Endothelial cell of umbilical vein (primary cell): ENCODE results near the gene NEDD4L. TPM values are rescaled to one million over a fixed set of nuclear protein-coding genes. Genes with fewer than 3 reads are reported as not detected.

ENCODE experiments used
- BruUV-seq: library from RNA; stranded (reverse); fragments of 400-500 nt; replicated peaks from 2 replicates; lab custom pipeline; 2021; lab: Mats Ljungman, UMichigan
- CTCF ChIA-PET: fragments of 300-600, 350-600 bp; sonication (Branson Sonifier 250); formaldehyde crosslinking; loops from one replicate; lab custom pipeline; 2021; ENCODE audit warnings: antibody characterized with exemption, inconsistent platforms; lab: Charles Lee
- POLR2A ChIA-PET: fragments of 300-600, 350-600 bp; sonication (Branson Sonifier 250); formaldehyde crosslinking; loops from one replicate; lab custom pipeline; 2021; ENCODE audit warnings: antibody characterized with exemption, inconsistent platforms; lab: Charles Lee
- DNase-seq: peaks from one replicate; pipeline ENCODE4 v3.0.0-alpha.2; 2011; ENCODE audit warnings: low read depth, low spot score
- FAIRE-seq: peaks from 2 replicates; lab custom pipeline; 2011; peaks lifted over from hg19 to GRCh38; lab: Jason Lieb, UNC
- H2AFZ ChIP-seq: 2 replicates; pipeline ENCODE4 v1.6.0; 2012; ENCODE audit warnings: low read depth, low read length, control low read depth, inconsistent platforms
- H3K27ac ChIP-seq: 2 replicates; pipeline ENCODE4 v1.5.1; 2011; ENCODE audit warnings: low read depth, mild to moderate bottlenecking, control low read depth, low read length, moderate library complexity; ENCODE audit not compliant: insufficient read depth
- H3K27me3 ChIP-seq, 2 experiments: 2 replicates each; pipeline versions ENCODE4 v1.6.0 to v1.6.1; 2011; ENCODE audit warnings: low read length in 2 of 2, mixed read lengths in 1 of 2; ENCODE audit not compliant: control insufficient read depth in 2 of 2, insufficient read depth in 2 of 2
- H3K36me3 ChIP-seq, 2 experiments: 2 replicates in 1 of 2; 3 replicates in 1 of 2; pipeline ENCODE4 v1.5.1; 2011; ENCODE audit warnings: low read length in 2 of 2, mild to moderate bottlenecking in 1 of 2, moderate library complexity in 1 of 2; ENCODE audit not compliant: control insufficient read depth in 2 of 2, insufficient read depth in 2 of 2; ENCODE audit errors: extremely low read depth in 1 of 2
- H3K4me1 ChIP-seq: 3 replicates; pipeline ENCODE4 v1.5.1; 2011; ENCODE audit warnings: mild to moderate bottlenecking, low read length; ENCODE audit not compliant: control insufficient read depth, insufficient read depth; ENCODE audit errors: extremely low read depth
- H3K4me2 ChIP-seq: 2 replicates; pipeline ENCODE4 v1.6.1; 2011; ENCODE audit warnings: low read length, control low read depth, mixed read lengths; ENCODE audit not compliant: insufficient read depth
- H3K4me3 ChIP-seq, 3 experiments: fragments of 200-600 bp in 1 of 3; sonication (generic), shearing (Covaris generic) in 1 of 3; replicated peaks in 1 of 3; 2 replicates each; pipeline ENCODE4 v1.5.1; 2011 to 2016; ENCODE audit warnings: control low read depth in 3 of 3, low read length in 3 of 3, mild to moderate bottlenecking in 2 of 3, inconsistent platforms in 1 of 3, low read depth in 1 of 3, moderate library complexity in 1 of 3; ENCODE audit not compliant: insufficient read depth in 1 of 3
- H3K79me2 ChIP-seq: 2 replicates; pipeline ENCODE4 v1.6.0; 2012; ENCODE audit warnings: low read length, inconsistent platforms; ENCODE audit not compliant: control insufficient read depth, insufficient read depth
- H3K9ac ChIP-seq: replicated peaks from 2 replicates; pipeline ENCODE3; 2011; ENCODE audit warnings: low read length, control low read depth; ENCODE audit not compliant: insufficient read depth; ENCODE audit errors: extremely low read depth
- H3K9me1 ChIP-seq: replicated peaks from 3 replicates; pipeline ENCODE4 v1.6.0; 2011; ENCODE audit warnings: mild to moderate bottlenecking, low read length; ENCODE audit not compliant: control insufficient read depth, insufficient read depth; ENCODE audit errors: extremely low read depth
- H3K9me3 ChIP-seq: replicated peaks from 2 replicates; pipeline ENCODE4 v1.5.1; 2012; ENCODE audit warnings: low read length, inconsistent platforms; ENCODE audit not compliant: control insufficient read depth, insufficient read depth
- H4K20me1 ChIP-seq: replicated peaks from 2 replicates; pipeline ENCODE3; 2011; ENCODE audit warnings: mild to moderate bottlenecking, low read length; ENCODE audit not compliant: control insufficient read depth, insufficient read depth; ENCODE audit errors: extremely low read depth
- EZH2 ChIP-seq: IDR thresholded peaks from 2 replicates; pipeline ENCODE4 v1.6.1; 2012; ENCODE audit warnings: borderline replicate concordance, low read depth, mild to moderate bottlenecking, moderate library complexity, low read length, inconsistent platforms; ENCODE audit not compliant: severe bottlenecking
- FOS ChIP-seq: IDR thresholded peaks from 2 replicates; pipeline ENCODE4 v1.6.1; 2011; ENCODE audit warnings: mild to moderate bottlenecking, low read length, moderate library complexity, borderline replicate concordance; ENCODE audit not compliant: insufficient read depth
- GATA2 ChIP-seq: IDR thresholded peaks from 2 replicates; pipeline ENCODE4 v1.7.0; 2011; ENCODE audit warnings: low read depth, mild to moderate bottlenecking, moderate library complexity, mixed read lengths, low read length; ENCODE audit not compliant: insufficient read length, insufficient read depth
- JUN ChIP-seq: IDR thresholded peaks from 2 replicates; pipeline ENCODE4 v1.6.1; 2011; ENCODE audit warnings: borderline replicate concordance, low read depth; ENCODE audit not compliant: insufficient read length, insufficient read depth
- MYC ChIP-seq: IDR thresholded peaks from one replicate; pipeline ENCODE4 v1.6.1; 2011; ENCODE audit warnings: mild to moderate bottlenecking, low read depth, low read length
- POLR2A ChIP-seq: IDR thresholded peaks from 2 replicates; pipeline ENCODE4 v1.6.1; 2012; ENCODE audit warnings: low read depth, mild to moderate bottlenecking, control low read depth, low read length
- POLR2AphosphoS5 ChIP-seq: IDR thresholded peaks from 2 replicates; pipeline ENCODE4 v1.6.1; 2012; ENCODE audit warnings: low read depth, mild to moderate bottlenecking, control low read depth, low read length, moderate library complexity; ENCODE audit not compliant: insufficient read depth
- dilution Hi-C: fragments of 300-500 bp; cut with MboI; formaldehyde crosslinking; loops from one replicate; pipeline ENCODE4 v1.15.0; 2019; ENCODE audit warnings: low sequenced_read_pairs; ENCODE audit not compliant: extremely low pct_ligation_motif_present
- intact Hi-C: fragments of 100-400 bp; cut with micrococcal nuclease; formaldehyde crosslinking; loops from one replicate; pipeline ENCODE4 v1.10.0; 2022
- polyA plus RNA-seq, 4 experiments: library from polyadenylated mRNA; depleted of rRNA in 3 of 4; stranded (reverse) in 3 of 4; unstranded in 1 of 4; fragments of >200 nt; gene quantifications; 2 replicates each; pipeline versions ENCODE4 v1.2.1 to v1.2.3, GENCODE V29; 2011 to 2012; ENCODE audit warnings: missing spikeins in 1 of 4
- total RNA-seq: library from RNA; stranded (reverse); gene quantifications from 2 replicates; pipeline ENCODE4 v1.2.3, GENCODE V29; 2021
- TF ChIP-seq, protein P1 (sequence below), 2 donors: IDR thresholded peaks; 1 replicate in 1 of 2; 2 replicates in 1 of 2; pipeline ENCODE4 v1.5.1; 2011; ENCODE audit warnings: low read length in 2 of 2, mild to moderate bottlenecking in 2 of 2, moderate library complexity in 2 of 2, control low read depth in 1 of 2, inconsistent platforms in 1 of 2, low read depth in 1 of 2; ENCODE audit not compliant: insufficient read depth in 1 of 2; ENCODE audit errors: extremely low read depth in 1 of 2
- TF ChIP-seq, protein P2 (sequence below): IDR thresholded peaks from 2 replicates; pipeline ENCODE4 v1.6.1; 2011; ENCODE audit not compliant: insufficient read depth, insufficient read length

Gene NEDD4L
- total and polyA plus RNA-seq, 2 donors (not counting 3 experiments of a cell fraction or from before 2014, with no cell fraction given), result 20.5 to 78.9 TPM

DNA sequence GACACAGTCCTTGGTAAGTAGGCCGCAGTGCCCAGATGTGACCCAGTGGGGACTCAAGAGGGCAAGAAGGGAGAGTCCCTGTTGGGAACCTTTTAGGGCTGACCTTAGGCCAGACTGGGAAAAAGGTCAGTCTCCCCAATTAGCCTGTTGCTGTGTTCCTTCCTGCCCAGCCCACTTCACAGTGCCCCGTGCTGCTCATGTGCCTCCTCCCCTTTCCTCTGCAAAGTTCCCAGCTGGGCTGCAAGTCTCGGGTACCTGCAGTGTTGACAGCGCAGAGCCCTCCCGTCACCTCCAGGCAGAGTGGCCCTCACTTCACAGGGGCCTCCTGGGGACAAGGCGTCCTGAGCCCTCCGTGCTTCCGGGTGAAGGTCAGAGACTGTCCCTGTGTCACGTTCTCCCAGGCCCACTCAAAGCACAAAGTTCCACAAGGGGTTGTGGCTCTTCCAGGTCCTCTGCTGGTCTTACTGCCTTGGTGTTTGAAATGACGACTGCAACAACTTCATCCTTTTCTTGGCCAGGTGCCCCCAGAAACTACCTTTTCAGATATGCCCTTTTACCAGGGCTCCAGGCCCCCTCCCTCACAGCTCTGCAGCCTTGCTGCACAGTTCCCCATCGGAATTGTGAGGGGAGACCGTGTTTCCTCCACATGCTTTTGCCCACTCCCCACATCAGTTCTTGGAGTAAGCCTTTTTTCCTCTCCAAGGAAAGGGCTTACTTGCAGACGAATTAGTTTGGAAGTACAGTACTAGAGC lies 359.1 kb downstream of the NEDD4L start:
- no peak for FAIRE-seq
- H3K36me3 ChIP-seq, result no peaks in the 10 kb centered on the region
- CTCF ChIA-PET, result interaction anchor here (1.9 kb wide), 1 partner anchor 94 kb away, joined by 4 read pairs; no protein-coding TSS in a partner anchor

More for the DNA sequence above, 359.1 kb downstream of the NEDD4L start:
- H3K4me2 ChIP-seq, result no peak overlapping the region
- intact Hi-C loops, result no loop called here
- BruUV-seq, result no TSS peak
- no peaks in the 10 kb centered on the region for H3K4me1 ChIP-seq
- H2AFZ ChIP-seq, result no peak overlapping the region
- no peaks in the 10 kb centered on the region for H3K27me3 ChIP-seq
- H3K9ac ChIP-seq, result no peak overlapping the region
- dilution Hi-C loops, result no loop called here
- POLR2A ChIA-PET, result no interaction called here
- DNase-seq, result no peak
- no peaks in the 10 kb centered on the region for H3K9me3 ChIP-seq
- H4K20me1 ChIP-seq, result no peaks in the 10 kb centered on the region
- no peak for TF ChIP-seq POLR2A
- TF ChIP-seq FOS, result no peak
- TF ChIP-seq, protein P1, sequence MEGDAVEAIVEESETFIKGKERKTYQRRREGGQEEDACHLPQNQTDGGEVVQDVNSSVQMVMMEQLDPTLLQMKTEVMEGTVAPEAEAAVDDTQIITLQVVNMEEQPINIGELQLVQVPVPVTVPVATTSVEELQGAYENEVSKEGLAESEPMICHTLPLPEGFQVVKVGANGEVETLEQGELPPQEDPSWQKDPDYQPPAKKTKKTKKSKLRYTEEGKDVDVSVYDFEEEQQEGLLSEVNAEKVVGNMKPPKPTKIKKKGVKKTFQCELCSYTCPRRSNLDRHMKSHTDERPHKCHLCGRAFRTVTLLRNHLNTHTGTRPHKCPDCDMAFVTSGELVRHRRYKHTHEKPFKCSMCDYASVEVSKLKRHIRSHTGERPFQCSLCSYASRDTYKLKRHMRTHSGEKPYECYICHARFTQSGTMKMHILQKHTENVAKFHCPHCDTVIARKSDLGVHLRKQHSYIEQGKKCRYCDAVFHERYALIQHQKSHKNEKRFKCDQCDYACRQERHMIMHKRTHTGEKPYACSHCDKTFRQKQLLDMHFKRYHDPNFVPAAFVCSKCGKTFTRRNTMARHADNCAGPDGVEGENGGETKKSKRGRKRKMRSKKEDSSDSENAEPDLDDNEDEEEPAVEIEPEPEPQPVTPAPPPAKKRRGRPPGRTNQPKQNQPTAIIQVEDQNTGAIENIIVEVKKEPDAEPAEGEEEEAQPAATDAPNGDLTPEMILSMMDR (IDR thresholded peaks at IDR 0.05; ENCODE audit: extremely low read depth in 1 of 2, insufficient read depth in 1 of 2, low read depth in 1 of 2, low read length in 2 of 2), result no peak
- TF ChIP-seq EZH2, result no peak
- no peak for TF ChIP-seq JUN
- no peak for TF ChIP-seq MYC
- TF ChIP-seq, protein P2, sequence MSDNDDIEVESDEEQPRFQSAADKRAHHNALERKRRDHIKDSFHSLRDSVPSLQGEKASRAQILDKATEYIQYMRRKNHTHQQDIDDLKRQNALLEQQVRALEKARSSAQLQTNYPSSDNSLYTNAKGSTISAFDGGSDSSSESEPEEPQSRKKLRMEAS, result no peak
- TF ChIP-seq POLR2AphosphoS5, result no peak
- TF ChIP-seq GATA2, result no peak
- H3K27ac ChIP-seq, result no peak overlapping the region
- H3K79me2 ChIP-seq, result no peaks in the 10 kb centered on the region
- no peaks in the 10 kb centered on the region for H3K9me1 ChIP-seq
- no peak overlapping the region for H3K4me3 ChIP-seq
